B cell (primary cell): ENCODE results near the gene SLC36A4. TPM values are rescaled to one million over a fixed set of nuclear protein-coding genes. Genes with fewer than 3 reads are reported as not detected.

Source experiments
- ATAC-seq: fragments of 200-7000 bp; cut with Tn5 transposase; one replicate; pipeline ENCODE4 v1.10.0; 2021; ENCODE audit warnings: low read depth, mild to moderate bottlenecking, moderate number of reproducible peaks, moderate library complexity
- CTCF ChIA-PET: fragments of 350-600 bp; sonication (Branson Sonifier 250); formaldehyde crosslinking; loops from one replicate; lab custom pipeline; 2021; ENCODE audit warnings: antibody characterized with exemption, inconsistent platforms; lab: Charles Lee
- POLR2A ChIA-PET: fragments of 350-600 bp; sonication (Branson Sonifier 250); formaldehyde crosslinking; loops from one replicate; lab custom pipeline; 2021; ENCODE audit warnings: antibody characterized with exemption; lab: Charles Lee
- DNase-seq: peaks from one replicate; pipeline ENCODE4 v3.0.0; 2013
- H2AFZ ChIP-seq: 2 replicates; pipeline ENCODE4 v1.6.1; 2012; ENCODE audit warnings: mild to moderate bottlenecking, low read depth, low read length; ENCODE audit not compliant: insufficient read depth, poor library complexity, severe bottlenecking
- H3K27ac ChIP-seq, 2 donors: 1 replicate in 1 of 2; 2 replicates in 1 of 2; pipeline ENCODE4 v1.5.1; 2012 to 2013; ENCODE audit warnings: low read length in 2 of 2, mild to moderate bottlenecking in 2 of 2, moderate library complexity in 1 of 2
- H3K27me3 ChIP-seq, 4 experiments: fragments of 200-600 bp in 1 of 4; sonication (generic) in 1 of 4; replicated peaks in 1 of 4; 1 replicate in 2 of 4; 2 replicates in 2 of 4; pipeline versions ENCODE4 v1.6.1 to v1.7.0; 2013 to 2016; ENCODE audit warnings: low read length in 3 of 4, mild to moderate bottlenecking in 2 of 4, mixed read lengths in 1 of 4, moderate library complexity in 1 of 4; ENCODE audit not compliant: insufficient read depth in 4 of 4, control insufficient read depth in 3 of 4; ENCODE audit errors: control extremely low read depth in 1 of 4
- H3K36me3 ChIP-seq, 2 experiments: replicated peaks in 1 of 2; 1 replicate in 1 of 2; 2 replicates in 1 of 2; pipeline versions ENCODE4 v1.6.1 to v1.7.1; 2013; ENCODE audit warnings: low read length in 1 of 2; ENCODE audit not compliant: insufficient read depth in 2 of 2, control insufficient read depth in 1 of 2; ENCODE audit errors: control extremely low read depth in 1 of 2, extremely low read depth in 1 of 2
- H3K4me1 ChIP-seq, 2 donors: fragments of 200-600 bp in 1 of 2; sonication (generic) in 1 of 2; 1 replicate in 1 of 2; 2 replicates in 1 of 2; pipeline versions ENCODE4 v1.5.1 to v1.6.1; 2013 to 2017; ENCODE audit warnings: low read length in 2 of 2; ENCODE audit not compliant: control insufficient read depth in 2 of 2, insufficient read depth in 2 of 2
- H3K4me2 ChIP-seq: replicated peaks from 2 replicates; pipeline ENCODE3; 2012; ENCODE audit warnings: mild to moderate bottlenecking, low read depth, low read length; ENCODE audit not compliant: poor library complexity, severe bottlenecking
- H3K4me3 ChIP-seq, 5 experiments: fragments of 200-600 bp in 1 of 5; sonication (generic) in 1 of 5; 1 replicate in 3 of 5; 2 replicates in 2 of 5; pipeline versions ENCODE4 v1.5.1 to v1.7.0; 2011 to 2016; ENCODE audit warnings: low read length in 4 of 5, mild to moderate bottlenecking in 4 of 5, low read depth in 2 of 5, control low read depth in 1 of 5, moderate library complexity in 1 of 5; ENCODE audit not compliant: insufficient read depth in 1 of 5; ENCODE audit errors: control extremely low read depth in 1 of 5, extremely low read depth in 1 of 5
- H3K79me2 ChIP-seq: fragments of 200-600 bp; sonication (generic); one replicate; pipeline ENCODE4 v1.6.0; 2016; ENCODE audit warnings: low read length; ENCODE audit not compliant: control insufficient read depth, insufficient read depth
- H3K9ac ChIP-seq: fragments of 200-600 bp; sonication (generic); 2 replicates; pipeline ENCODE4 v1.6.1; 2017; ENCODE audit warnings: mild to moderate bottlenecking, low read length, moderate library complexity
- H3K9me3 ChIP-seq, 3 donors: one replicate each; pipeline versions ENCODE4 v1.6.1 to v1.7.1; 2013; ENCODE audit warnings: low read length in 2 of 3; ENCODE audit not compliant: control insufficient read depth in 2 of 3, insufficient read depth in 1 of 3; ENCODE audit errors: control extremely low read depth in 1 of 3
- H4K20me1 ChIP-seq: 2 replicates; pipeline ENCODE4 v1.6.0; 2012; ENCODE audit warnings: mild to moderate bottlenecking, low read length; ENCODE audit not compliant: insufficient read depth, control insufficient read depth, poor library complexity, severe bottlenecking
- H3K27ac Mint-ChIP-seq: one replicate; pipeline ENCODE4 v1.8.0; 2021; ENCODE audit warnings: mixed read lengths
- H3K27me3 Mint-ChIP-seq: one replicate; pipeline ENCODE4 v1.8.0; 2021; ENCODE audit warnings: mixed read lengths
- H3K4me1 Mint-ChIP-seq: one replicate; pipeline ENCODE4 v1.8.0; 2021; ENCODE audit warnings: mixed read lengths
- H3K4me3 Mint-ChIP-seq: one replicate; pipeline ENCODE4 v1.8.0; 2021; ENCODE audit warnings: mixed read lengths
- H3K9me3 Mint-ChIP-seq: one replicate; pipeline ENCODE4 v1.8.0; 2022; ENCODE audit warnings: mixed read lengths; ENCODE audit not compliant: insufficient read depth
- EZH2 ChIP-seq: IDR thresholded peaks from 2 replicates; pipeline ENCODE4 v1.6.1; 2012; ENCODE audit warnings: borderline replicate concordance, low read depth, mild to moderate bottlenecking, moderate library complexity, low read length; ENCODE audit not compliant: insufficient read depth, poor library complexity, severe bottlenecking
- WGBS: methylation state at CpG from one replicate; pipeline ENCODE4 v1.1.5; 2013; ENCODE audit warnings: missing lambda C conversion rate; ENCODE audit not compliant: insufficient coverage; 5-methylcytosine and 5-hydroxymethylcytosine counted together
- intact Hi-C: fragments of 100-400 bp; cut with micrococcal nuclease; formaldehyde crosslinking; loops from one replicate; pipeline ENCODE4 v1.10.0; 2022
- polyA plus RNA-seq: library from polyadenylated mRNA; depleted of rRNA; stranded (reverse); fragments of >200 nt; gene quantifications from 2 replicates; pipeline ENCODE4 v1.2.3, GENCODE V29; 2012
- total RNA-seq, 2 donors: library from RNA; stranded (reverse); fragments of 120-200 nt in 1 of 2; gene quantifications; 1 replicate in 1 of 2; 2 replicates in 1 of 2; pipeline versions ENCODE4 v1.2.3 to v1.2.4, GENCODE V29; 2013 to 2022
- TF ChIP-seq, protein P1 (sequence below): fragments of 200-600 bp; IDR thresholded peaks from one replicate; pipeline ENCODE4 v1.8.0; 2022; ENCODE audit warnings: antibody characterized with exemption, mild to moderate bottlenecking

SLC36A4 gene
- total and polyA plus RNA-seq, 2 donors (not counting 1 experiment from before 2014, with no cell fraction given): 8.6 to 28.2 TPM

- ChIA-PET CTCF (no interaction called here), POLR2A (no interaction called here)
- no peak overlapping the region for H3K27ac ChIP-seq
- no peak for TF ChIP-seq EZH2
- TF ChIP-seq, protein P1, sequence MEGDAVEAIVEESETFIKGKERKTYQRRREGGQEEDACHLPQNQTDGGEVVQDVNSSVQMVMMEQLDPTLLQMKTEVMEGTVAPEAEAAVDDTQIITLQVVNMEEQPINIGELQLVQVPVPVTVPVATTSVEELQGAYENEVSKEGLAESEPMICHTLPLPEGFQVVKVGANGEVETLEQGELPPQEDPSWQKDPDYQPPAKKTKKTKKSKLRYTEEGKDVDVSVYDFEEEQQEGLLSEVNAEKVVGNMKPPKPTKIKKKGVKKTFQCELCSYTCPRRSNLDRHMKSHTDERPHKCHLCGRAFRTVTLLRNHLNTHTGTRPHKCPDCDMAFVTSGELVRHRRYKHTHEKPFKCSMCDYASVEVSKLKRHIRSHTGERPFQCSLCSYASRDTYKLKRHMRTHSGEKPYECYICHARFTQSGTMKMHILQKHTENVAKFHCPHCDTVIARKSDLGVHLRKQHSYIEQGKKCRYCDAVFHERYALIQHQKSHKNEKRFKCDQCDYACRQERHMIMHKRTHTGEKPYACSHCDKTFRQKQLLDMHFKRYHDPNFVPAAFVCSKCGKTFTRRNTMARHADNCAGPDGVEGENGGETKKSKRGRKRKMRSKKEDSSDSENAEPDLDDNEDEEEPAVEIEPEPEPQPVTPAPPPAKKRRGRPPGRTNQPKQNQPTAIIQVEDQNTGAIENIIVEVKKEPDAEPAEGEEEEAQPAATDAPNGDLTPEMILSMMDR: no peak
- no peak overlapping the region for H3K27ac Mint-ChIP-seq
- no peak overlapping the region for H3K4me3 ChIP-seq
- no peak overlapping the region for H3K4me2 ChIP-seq
- H3K27me3 Mint-ChIP-seq: no peaks in the 10 kb centered on the region
- H4K20me1 ChIP-seq: peaks cover 6% of the 10 kb centered on the region
- H3K27me3 ChIP-seq: no peaks in the 10 kb centered on the region
- H3K79me2 ChIP-seq: peaks cover 44% of the 10 kb centered on the region
- no peak overlapping the region for H3K4me3 Mint-ChIP-seq
- H3K4me1 Mint-ChIP-seq: peaks cover 25% of the 10 kb centered on the region
- ATAC-seq: no peak
- no peaks in the 10 kb centered on the region for H3K9me3 ChIP-seq
- no peaks in the 10 kb centered on the region for H3K9me3 Mint-ChIP-seq
- DNase-seq: no peak
- peaks cover 7% of the 10 kb centered on the region in 2 donors for H3K4me1 ChIP-seq
- WGBS: no CpG with 5 or more reads among the region's 2 CpGs
- no peak overlapping the region for H2AFZ ChIP-seq
- no peak overlapping the region for H3K9ac ChIP-seq
- intact Hi-C loops: loop anchor here (10.0 kb wide), 2 partner anchors 551 to 591 kb away; partner anchors contain the start of genes C11orf54, MED17 and TAF1D
- H3K36me3 ChIP-seq: no peaks in the 10 kb centered on the region
These were observed 4.1 kb downstream of the SLC36A4 start for GRCh38 chr11:93193731-93194130.

DNA sequence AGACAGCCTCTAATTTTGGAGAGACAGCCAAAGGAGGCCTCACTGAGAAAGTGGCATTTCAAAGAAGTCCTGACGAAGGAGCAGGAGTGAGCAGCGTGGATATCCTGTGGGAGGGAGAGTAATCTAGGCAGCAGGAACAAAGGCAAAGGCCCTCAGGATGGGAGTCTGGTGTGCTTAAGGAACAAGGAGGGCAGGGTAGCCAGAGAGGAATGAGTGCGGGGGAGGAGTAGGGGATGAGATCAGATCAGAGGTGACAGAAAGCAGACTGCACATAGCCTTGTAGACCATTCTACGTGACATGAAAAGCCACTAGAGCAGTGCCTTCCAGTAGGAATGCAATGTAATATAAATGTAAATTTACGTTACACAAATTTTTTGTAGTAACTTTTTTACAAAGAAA is 5.6 kb downstream of the SLC36A4 start:
- H2AFZ ChIP-seq: no peak overlapping the region
- ATAC-seq (no peak), DNase-seq (no peak)
- peaks cover 3 to 4% of the 10 kb centered on the region in 2 donors for H3K4me1 ChIP-seq
- POLR2A ChIA-PET: no interaction called here
- no peak overlapping the region for H3K4me3 Mint-ChIP-seq
- no peak overlapping the region for H3K4me2 ChIP-seq
- peaks cover 6% of the 10 kb centered on the region for H4K20me1 ChIP-seq
- H3K27ac Mint-ChIP-seq: no peak overlapping the region
- WGBS: 97% methylated on average over 3 of the region's 5 CpGs
- peaks cover 0 to 2% of the 10 kb centered on the region in 2 experiments for H3K36me3 ChIP-seq
- no peak overlapping the region for H3K4me3 ChIP-seq
- CTCF ChIA-PET: no interaction called here
- H3K4me1 Mint-ChIP-seq: peaks cover 18% of the 10 kb centered on the region
- peaks cover 6% of the 10 kb centered on the region for H3K9me3 Mint-ChIP-seq
- TF ChIP-seq, protein P1: no peak
- TF ChIP-seq EZH2: no peak
- peaks cover 43% of the 10 kb centered on the region for H3K79me2 ChIP-seq
- H3K27ac ChIP-seq: no peak overlapping the region
- intact Hi-C loops: loop anchor here (10.0 kb wide), 2 partner anchors 553 to 593 kb away; partner anchors contain the start of genes C11orf54, MED17 and TAF1D
- H3K27me3 ChIP-seq: no peaks in the 10 kb centered on the region
- no peak overlapping the region for H3K9ac ChIP-seq
- peaks cover 0 to 9% (median 3%) of the 10 kb centered on the region in 3 donors for H3K9me3 ChIP-seq
- no peaks in the 10 kb centered on the region for H3K27me3 Mint-ChIP-seq
